ENCODE data around the gene TIMM21. TPM values are rescaled to one million over a fixed set of nuclear protein-coding genes. Genes with fewer than 3 reads are reported as not detected.
A peak's percentile ranks its signal among the peaks of the same experiment; 100 is the strongest.

Gene TIMM21, protein sequence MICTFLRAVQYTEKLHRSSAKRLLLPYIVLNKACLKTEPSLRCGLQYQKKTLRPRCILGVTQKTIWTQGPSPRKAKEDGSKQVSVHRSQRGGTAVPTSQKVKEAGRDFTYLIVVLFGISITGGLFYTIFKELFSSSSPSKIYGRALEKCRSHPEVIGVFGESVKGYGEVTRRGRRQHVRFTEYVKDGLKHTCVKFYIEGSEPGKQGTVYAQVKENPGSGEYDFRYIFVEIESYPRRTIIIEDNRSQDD
- total RNA-seq (10 to 100 TPM; 10.7 to 11.8 TPM), total RNA-seq (8.3 to 60.4 (median 19.3) reads per million in 172 experiments)
- polyA plus RNA-seq (2013, experiment 1 of 2): 21.2 TPM
- polyA plus RNA-seq (2013, experiment 2 of 2): 21.3 TPM

DNA sequence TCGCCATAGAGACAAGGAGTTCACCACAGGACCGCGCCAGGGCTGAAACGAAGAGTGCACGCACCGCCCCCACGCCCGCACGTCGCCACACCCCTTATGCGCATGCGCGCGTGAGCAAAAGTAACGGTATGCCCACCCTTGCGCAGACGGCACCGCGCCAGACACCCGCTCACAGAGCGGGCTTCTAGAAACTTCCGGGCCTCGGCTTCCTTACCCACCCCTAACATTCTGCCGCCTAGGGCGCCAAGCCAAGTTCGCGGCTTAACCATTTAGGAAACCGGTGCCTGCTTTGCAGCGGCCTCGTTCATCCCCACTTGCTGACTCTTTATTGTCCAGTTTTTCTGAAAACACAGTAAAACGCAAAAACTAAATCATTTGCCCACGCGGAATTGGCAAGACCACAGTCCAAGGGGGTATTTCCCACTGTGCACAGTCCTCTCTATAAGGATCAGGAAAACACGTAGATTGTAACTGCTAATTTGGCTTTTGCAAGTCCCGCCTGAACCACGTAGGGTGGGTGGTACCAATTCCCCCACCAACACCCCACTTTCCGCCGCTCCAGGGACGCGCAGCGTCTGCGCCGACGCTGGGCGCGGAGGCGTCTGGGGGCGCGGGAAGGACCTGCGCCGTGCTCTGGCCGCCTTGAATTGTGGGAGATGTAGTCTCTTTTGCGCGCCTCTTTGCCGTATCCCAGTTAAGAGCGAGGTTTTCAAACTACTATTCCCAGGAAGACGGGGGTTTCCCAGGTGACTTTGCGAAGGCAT is at the start of gene TIMM21, which contains the start of gene FBXO15:
TSS of gene TIMM21 (plus strand) at position 745 of the 764 bp plus-strand sequence. CDS start 286 bp downstream, outside the sequence.
TSS of gene FBXO15 (minus strand) at position 56 of the 764 bp plus-strand sequence. CDS start at position 7, 49 bp downstream.
- Mint-ChIP-seq H3K27ac (peak within 1 kb of the TSS; percentile 99), H3K4me3 (peak within 1 kb of the TSS; percentile 96), H3K9me3 (no peaks in the 10 kb centered on the region), H3K4me1 (ENCODE audit: low read depth) (peaks cover 58% of the 10 kb centered on the region), H3K36me3 (ENCODE audit: low read depth) (peaks cover 40% of the 10 kb centered on the region), H3K27me3 (no peaks in the 10 kb centered on the region)
- Histone ChIP-seq H3K36me3 (ENCODE audit: insufficient read depth, low read length) (peaks cover 10% of the 10 kb centered on the region), H3K9me3 (ENCODE audit: control insufficient read depth in 1 of 2, insufficient read depth in 1 of 2, low read length in 2 of 2) (no peaks in the 10 kb centered on the region), H3K27ac (ENCODE audit: low read depth in 1 of 2, low read length in 2 of 2) (peak within 1 kb of the TSS; percentile 95 to 99), H3K27me3 (ENCODE audit: control insufficient read depth in 1 of 2, insufficient read depth in 2 of 2, low read length in 2 of 2) (no peaks in the 10 kb centered on the region), H3K4me1 (ENCODE audit: insufficient read depth, low read length) (peaks cover 25% of the 10 kb centered on the region), H3K4me3 (ENCODE audit: low read length) (peak within 1 kb of the TSS; percentile 83)
- TF ChIP-seq, protein P1, sequence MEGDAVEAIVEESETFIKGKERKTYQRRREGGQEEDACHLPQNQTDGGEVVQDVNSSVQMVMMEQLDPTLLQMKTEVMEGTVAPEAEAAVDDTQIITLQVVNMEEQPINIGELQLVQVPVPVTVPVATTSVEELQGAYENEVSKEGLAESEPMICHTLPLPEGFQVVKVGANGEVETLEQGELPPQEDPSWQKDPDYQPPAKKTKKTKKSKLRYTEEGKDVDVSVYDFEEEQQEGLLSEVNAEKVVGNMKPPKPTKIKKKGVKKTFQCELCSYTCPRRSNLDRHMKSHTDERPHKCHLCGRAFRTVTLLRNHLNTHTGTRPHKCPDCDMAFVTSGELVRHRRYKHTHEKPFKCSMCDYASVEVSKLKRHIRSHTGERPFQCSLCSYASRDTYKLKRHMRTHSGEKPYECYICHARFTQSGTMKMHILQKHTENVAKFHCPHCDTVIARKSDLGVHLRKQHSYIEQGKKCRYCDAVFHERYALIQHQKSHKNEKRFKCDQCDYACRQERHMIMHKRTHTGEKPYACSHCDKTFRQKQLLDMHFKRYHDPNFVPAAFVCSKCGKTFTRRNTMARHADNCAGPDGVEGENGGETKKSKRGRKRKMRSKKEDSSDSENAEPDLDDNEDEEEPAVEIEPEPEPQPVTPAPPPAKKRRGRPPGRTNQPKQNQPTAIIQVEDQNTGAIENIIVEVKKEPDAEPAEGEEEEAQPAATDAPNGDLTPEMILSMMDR (IDR thresholded peaks at IDR 0.05): no peak
- POLR2A ChIA-PET: interaction anchor here (0.6 to 1.9 kb wide), 2 partner anchors 65 to 217 kb away, joined by 4 to 6 read pairs; no protein-coding TSS in a partner anchor
- intact Hi-C loops (cut with DNase I, micrococcal nuclease): loop anchor here in 1 of 2 experiments (2.0 kb wide), 1 partner anchor 353 kb away; no protein-coding TSS in a partner anchor
- DNase-seq: peak; percentile 90 to 99 (median 96)
- CTCF ChIA-PET: no interaction called here
- ATAC-seq (ENCODE audit: poor library complexity): peak; percentile 83

DNA sequence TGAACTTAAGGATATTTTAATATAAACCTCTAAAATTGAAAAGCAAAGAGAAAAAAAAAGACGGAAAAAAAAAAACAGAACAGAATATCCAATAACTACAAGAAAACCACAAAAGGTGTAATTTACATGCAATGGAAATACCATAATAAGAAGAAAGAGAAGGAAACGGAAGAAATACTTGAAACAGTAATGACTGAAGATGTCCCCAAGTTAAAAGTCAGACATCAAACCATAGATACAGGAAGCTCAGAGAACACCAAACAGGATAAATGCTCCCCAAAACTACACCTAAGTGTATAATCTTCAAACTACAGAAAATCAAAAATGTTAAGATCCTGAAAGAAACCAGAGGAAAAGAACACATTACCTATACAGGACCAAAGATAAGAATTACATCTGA is 39.9 kb upstream of the TIMM21 start:
- no peaks in the 10 kb centered on the region for H3K36me3 ChIP-seq (ENCODE audit: insufficient read depth, low read length)
- ChIA-PET CTCF (no interaction called here), POLR2A (no interaction called here)
- H3K27ac ChIP-seq (ENCODE audit: low read depth in 1 of 2, low read length in 2 of 2): no peak overlapping the region
- H3K9me3 ChIP-seq (ENCODE audit: control insufficient read depth in 1 of 2, insufficient read depth in 1 of 2, low read length in 2 of 2): peaks cover 0 to 5% of the 10 kb centered on the region in 2 experiments
- Mint-ChIP-seq H3K9me3 (peaks cover 16% of the 10 kb centered on the region), H3K4me1 (ENCODE audit: low read depth) (peaks cover 16% of the 10 kb centered on the region), H3K27me3 (no peaks in the 10 kb centered on the region), H3K36me3 (ENCODE audit: low read depth) (peaks cover 30% of the 10 kb centered on the region), H3K27ac (no peak overlapping the region), H3K4me3 (no peak overlapping the region)
- no peak overlapping the region for H3K4me3 ChIP-seq (ENCODE audit: low read length)
- ATAC-seq (ENCODE audit: poor library complexity) (no peak), DNase-seq (no peak)
- H3K27me3 ChIP-seq (ENCODE audit: control insufficient read depth in 1 of 2, insufficient read depth in 2 of 2, low read length in 2 of 2): no peaks in the 10 kb centered on the region
- TF ChIP-seq, protein P1 (IDR thresholded peaks at IDR 0.05): no peak
- H3K4me1 ChIP-seq (ENCODE audit: insufficient read depth, low read length): peaks cover 3% of the 10 kb centered on the region
- intact Hi-C loops (cut with DNase I, micrococcal nuclease): no loop called here

DNA sequence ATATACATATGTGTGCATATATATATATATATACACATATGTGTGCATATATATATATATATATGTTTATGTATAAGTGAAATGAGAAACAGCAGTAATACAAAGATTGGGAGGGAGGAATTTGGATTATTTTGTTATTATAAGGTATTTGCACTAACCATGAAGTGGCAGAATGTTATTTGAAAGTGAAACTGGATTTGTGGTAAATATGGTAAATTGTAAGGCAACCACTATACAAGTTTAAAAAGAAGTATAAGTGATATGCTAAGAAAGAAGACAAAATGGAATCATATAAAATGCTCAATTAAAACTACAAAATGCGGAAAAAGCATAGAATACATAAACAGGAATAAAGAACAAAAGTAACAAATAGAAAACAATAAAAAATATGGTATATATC is 38.2 kb upstream of the TIMM21 start:
- TF ChIP-seq, protein P1 (IDR thresholded peaks at IDR 0.05): no peak
- ATAC-seq (ENCODE audit: poor library complexity) (no peak), DNase-seq (no peak)
- Mint-ChIP-seq H3K4me1 (ENCODE audit: low read depth) (peaks cover 21% of the 10 kb centered on the region), H3K36me3 (ENCODE audit: low read depth) (peaks cover 22% of the 10 kb centered on the region), H3K4me3 (no peak overlapping the region), H3K9me3 (peaks cover 16% of the 10 kb centered on the region), H3K27me3 (no peaks in the 10 kb centered on the region), H3K27ac (no peak overlapping the region)
- H3K27ac ChIP-seq (ENCODE audit: low read depth in 1 of 2, low read length in 2 of 2): no peak overlapping the region
- H3K9me3 ChIP-seq (ENCODE audit: control insufficient read depth in 1 of 2, insufficient read depth in 1 of 2, low read length in 2 of 2): peaks cover 0 to 4% of the 10 kb centered on the region in 2 experiments
- CTCF ChIA-PET: no interaction called here
- H3K4me1 ChIP-seq (ENCODE audit: insufficient read depth, low read length): peaks cover 3% of the 10 kb centered on the region
- H3K36me3 ChIP-seq (ENCODE audit: insufficient read depth, low read length): no peaks in the 10 kb centered on the region
- H3K4me3 ChIP-seq (ENCODE audit: low read length): no peak overlapping the region
- intact Hi-C loops (cut with DNase I, micrococcal nuclease): no loop called here
- POLR2A ChIA-PET: no interaction called here
- no peaks in the 10 kb centered on the region for H3K27me3 ChIP-seq (ENCODE audit: control insufficient read depth in 1 of 2, insufficient read depth in 2 of 2, low read length in 2 of 2)
